ENCODE measurements around the gene TGM2. TPM values are rescaled to one million over a fixed set of nuclear protein-coding genes. Genes with fewer than 3 reads are reported as not detected.

TGM2 gene
- total and polyA plus RNA-seq, 9 of the 15 experiments (the other 6 are each of a cell fraction or from before 2014, with no cell fraction given), result 5.5 to 78.5 (median 37.6) TPM

DNA sequence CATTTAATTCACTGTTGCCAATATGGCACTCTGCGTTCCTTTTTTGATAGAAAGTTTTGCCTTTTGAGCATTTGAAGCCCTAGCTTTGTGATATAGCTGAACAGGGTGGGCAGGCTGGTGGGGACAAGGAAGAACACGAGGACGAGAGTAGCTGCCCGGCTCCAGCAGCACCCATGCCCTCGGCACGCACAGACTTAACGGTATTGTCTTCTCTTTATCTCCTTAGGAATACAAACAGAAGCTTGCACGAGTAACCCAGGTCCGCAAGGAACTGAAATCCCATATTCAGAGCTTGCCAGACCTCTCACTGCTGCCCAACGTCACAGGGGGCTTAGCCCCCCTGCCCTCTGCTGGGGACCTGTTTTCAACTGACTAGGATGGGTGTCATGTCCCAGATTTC is 75.6 kb downstream of the TGM2 start (continued):
- no peak for TF ChIP-seq ZBTB5 (IDR thresholded peaks at IDR 0.05)
- TF ChIP-seq E2F1 (CRISPR knock-in tag; IDR thresholded peaks at IDR 0.05), result no peak
- TF ChIP-seq E2F5 (CRISPR knock-in tag; IDR thresholded peaks at IDR 0.05), result no peak

DNA sequence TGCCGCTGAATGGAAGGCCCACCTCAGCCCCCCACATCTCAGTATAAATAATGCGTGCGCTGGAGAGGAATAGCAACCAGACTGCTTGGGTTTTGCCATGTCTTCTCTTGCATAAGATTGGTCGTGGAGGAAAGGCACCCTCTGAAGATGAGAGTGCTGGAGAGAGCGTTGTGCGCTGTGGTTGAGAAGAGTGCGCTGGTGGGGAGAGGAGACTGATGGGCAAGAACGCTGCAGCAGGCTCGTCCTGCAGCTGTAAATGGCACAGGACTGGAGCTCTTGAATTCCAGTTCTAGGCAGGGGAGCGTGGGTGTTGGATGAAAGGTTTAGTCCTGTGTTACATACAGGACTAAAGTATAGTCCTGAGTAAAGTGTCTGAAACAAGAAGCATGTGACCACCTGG is 80.0 kb downstream of the TGM2 start:
- H3K4me3 ChIP-seq, result no peak overlapping the region
- H3K9me1 ChIP-seq (ENCODE audit: control insufficient read depth, insufficient read depth, low read length), result no peaks in the 10 kb centered on the region
- H3K4me2 ChIP-seq (ENCODE audit: insufficient read depth, low read length), result peak overlapping the region; percentile 53; the same call in 1 of the 2 replicates
- POLR2A ChIA-PET, result interaction anchor here (0.6 to 2.7 kb wide), 6 partner anchors 8 to 350 kb away, joined by 3 to 9 read pairs (median 3); no protein-coding TSS in a partner anchor
- no peaks in the 10 kb centered on the region for H3K9me3 ChIP-seq (replicated peaks; ENCODE audit: control insufficient read depth, insufficient read depth, low read depth, low read length)
- H2AFZ ChIP-seq (ENCODE audit: low read depth, low read length), result no peak overlapping the region
- no peaks in the 10 kb centered on the region for H3K27me3 ChIP-seq (ENCODE audit: control insufficient read depth in 2 of 2, insufficient read depth in 2 of 2, low read length in 2 of 2)
- intact Hi-C loops (cut with micrococcal nuclease) (no loop called here), in situ Hi-C loops (cut with MboI) (no loop called here)
- FAIRE-seq (no peak), DNase-seq (ENCODE audit: extremely low read depth in 1 of 4, low spot score in 3 of 4) (no peak), ATAC-seq (peak; percentile 35; the same call in 2 of the 3 replicates)
- no TSS peak for BruUV-seq (replicated peaks)
- H3K36me3 ChIP-seq (ENCODE audit: control insufficient read depth, insufficient read depth, low read length), result peaks cover 64% of the 10 kb centered on the region
- peaks cover 24% of the 10 kb centered on the region for H3K79me2 ChIP-seq (ENCODE audit: control insufficient read depth, insufficient read depth, low read length)
- peak overlapping the region in 1 of 2 experiments; percentile 18; a peak in 1 of 4 replicates for H3K9ac ChIP-seq (ENCODE audit: insufficient read depth in 1 of 2, low read depth in 2 of 2, low read length in 2 of 2)
- WGBS (ENCODE audit: insufficient coverage, low coverage, missing lambda C conversion rate), result 67% methylated on average over 9 of the region's 10 CpGs
- peaks cover 14 to 24% of the 10 kb centered on the region in 2 experiments for H3K4me1 ChIP-seq (replicated peaks in 1 of 2; ENCODE audit: control insufficient read depth in 2 of 2, insufficient read depth in 2 of 2, low read length in 2 of 2)
- H4K20me1 ChIP-seq (replicated peaks; ENCODE audit: control insufficient read depth, insufficient read depth, low read length), result peaks cover 7% of the 10 kb centered on the region
- H3K27ac ChIP-seq (ENCODE audit: extremely low read depth, low read depth, low read length), result peak overlapping the region; percentile 66; the same call in 2 of the 3 replicates
- CTCF ChIA-PET (ENCODE audit: low intra/inter-chr PET ratio), result no interaction called here
- TF ChIP-seq ZNF583 (CRISPR knock-in tag; IDR thresholded peaks at IDR 0.05) (no peak), ZNF212 (CRISPR knock-in tag; IDR thresholded peaks at IDR 0.05) (no peak), CREM (IDR thresholded peaks at IDR 0.05; ENCODE audit: low read depth) (no peak), CEBPB (tag; IDR thresholded peaks at IDR 0.05) (no peak), CREBBP (IDR thresholded peaks at IDR 0.05; ENCODE audit: low read depth, low read length) (no peak), HLTF (IDR thresholded peaks at IDR 0.05) (no peak), ZNF589 (CRISPR knock-in tag; IDR thresholded peaks at IDR 0.05; ENCODE audit: low read depth) (no peak), ZNF444 (CRISPR knock-in tag; IDR thresholded peaks at IDR 0.05) (no peak), SNAPC5 (CRISPR knock-in tag; IDR thresholded peaks at IDR 0.05) (no peak), OTX1 (CRISPR knock-in tag; IDR thresholded peaks at IDR 0.05) (no peak)
- TF ChIP-seq, protein P1, sequence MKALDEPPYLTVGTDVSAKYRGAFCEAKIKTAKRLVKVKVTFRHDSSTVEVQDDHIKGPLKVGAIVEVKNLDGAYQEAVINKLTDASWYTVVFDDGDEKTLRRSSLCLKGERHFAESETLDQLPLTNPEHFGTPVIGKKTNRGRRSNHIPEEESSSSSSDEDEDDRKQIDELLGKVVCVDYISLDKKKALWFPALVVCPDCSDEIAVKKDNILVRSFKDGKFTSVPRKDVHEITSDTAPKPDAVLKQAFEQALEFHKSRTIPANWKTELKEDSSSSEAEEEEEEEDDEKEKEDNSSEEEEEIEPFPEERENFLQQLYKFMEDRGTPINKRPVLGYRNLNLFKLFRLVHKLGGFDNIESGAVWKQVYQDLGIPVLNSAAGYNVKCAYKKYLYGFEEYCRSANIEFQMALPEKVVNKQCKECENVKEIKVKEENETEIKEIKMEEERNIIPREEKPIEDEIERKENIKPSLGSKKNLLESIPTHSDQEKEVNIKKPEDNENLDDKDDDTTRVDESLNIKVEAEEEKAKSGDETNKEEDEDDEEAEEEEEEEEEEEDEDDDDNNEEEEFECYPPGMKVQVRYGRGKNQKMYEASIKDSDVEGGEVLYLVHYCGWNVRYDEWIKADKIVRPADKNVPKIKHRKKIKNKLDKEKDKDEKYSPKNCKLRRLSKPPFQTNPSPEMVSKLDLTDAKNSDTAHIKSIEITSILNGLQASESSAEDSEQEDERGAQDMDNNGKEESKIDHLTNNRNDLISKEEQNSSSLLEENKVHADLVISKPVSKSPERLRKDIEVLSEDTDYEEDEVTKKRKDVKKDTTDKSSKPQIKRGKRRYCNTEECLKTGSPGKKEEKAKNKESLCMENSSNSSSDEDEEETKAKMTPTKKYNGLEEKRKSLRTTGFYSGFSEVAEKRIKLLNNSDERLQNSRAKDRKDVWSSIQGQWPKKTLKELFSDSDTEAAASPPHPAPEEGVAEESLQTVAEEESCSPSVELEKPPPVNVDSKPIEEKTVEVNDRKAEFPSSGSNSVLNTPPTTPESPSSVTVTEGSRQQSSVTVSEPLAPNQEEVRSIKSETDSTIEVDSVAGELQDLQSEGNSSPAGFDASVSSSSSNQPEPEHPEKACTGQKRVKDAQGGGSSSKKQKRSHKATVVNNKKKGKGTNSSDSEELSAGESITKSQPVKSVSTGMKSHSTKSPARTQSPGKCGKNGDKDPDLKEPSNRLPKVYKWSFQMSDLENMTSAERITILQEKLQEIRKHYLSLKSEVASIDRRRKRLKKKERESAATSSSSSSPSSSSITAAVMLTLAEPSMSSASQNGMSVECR (CRISPR knock-in tag; IDR thresholded peaks at IDR 0.05), result no peak
